Uterus (tissue), 4 donors: Measurements from ENCODE around the gene ADRA2B. TPM values are rescaled to one million over a fixed set of nuclear protein-coding genes. Genes with fewer than 3 reads are reported as not detected.

Experiments used
- DNase-seq, 2 donors: peaks; one replicate each; pipeline ENCODE4 v3.0.0-alpha.2; 2019 to 2020
- H3K27ac ChIP-seq, 2 donors: fragments of 200-600 bp; sonication (generic); 1 replicate in 1 of 2; 2 replicates in 1 of 2; pipeline ENCODE4 v1.5.1; 2016 to 2018
- H3K27me3 ChIP-seq, 2 donors: fragments of 200-600 bp; sonication (generic); one replicate each; pipeline ENCODE4 v1.5.1; 2018 to 2019; ENCODE audit warnings: control low read depth in 1 of 2
- H3K36me3 ChIP-seq, 2 donors: fragments of 200-600 bp; sonication (generic); one replicate each; pipeline ENCODE4 v1.5.1; 2019; ENCODE audit warnings: control low read depth in 1 of 2
- H3K4me1 ChIP-seq, 2 donors: fragments of 200-600 bp; sonication (generic); one replicate each; pipeline ENCODE4 v1.5.1; 2018 to 2019; ENCODE audit warnings: control low read depth in 1 of 2
- H3K4me3 ChIP-seq, 2 donors: fragments of 200-600 bp; sonication (generic); 1 replicate in 1 of 2; 2 replicates in 1 of 2; pipeline ENCODE4 v1.5.1; 2018 to 2019; ENCODE audit warnings: mild to moderate bottlenecking in 1 of 2
- H3K9me3 ChIP-seq, 2 donors: fragments of 200-600 bp; sonication (generic); one replicate each; pipeline ENCODE4 v1.5.1; 2019; ENCODE audit warnings: control low read depth in 1 of 2
- POLR2A ChIP-seq, 2 donors: fragments of 450-650 bp; IDR thresholded peaks; one replicate each; pipeline ENCODE4 v1.6.1; 2016; ENCODE audit warnings: antibody characterized with exemption in 2 of 2, mild to moderate bottlenecking in 1 of 2, moderate library complexity in 1 of 2
- intact Hi-C: fragments of 100-400 bp; cut with DNase I; formaldehyde crosslinking; loops from one replicate; pipeline ENCODE4 v1.15.1; 2023; ENCODE audit warnings: low total_unique reads
- total RNA-seq, 4 donors: library from RNA; depleted of rRNA in 3 of 4; stranded (reverse); fragments of >200 nt in 3 of 4; gene quantifications; one replicate each; pipeline versions ENCODE4 v1.1.0 to v1.2.4, GENCODE V29; 2014 to 2023
- TF ChIP-seq, protein P1 (sequence below), 4 experiments: fragments of 200-600 bp in 2 of 4; fragments of 450-650 bp in 2 of 4; sonication (generic) in 2 of 4; IDR thresholded peaks; one replicate each; pipeline ENCODE4 v1.5.1; 2016 to 2019; ENCODE audit warnings: antibody characterized with exemption in 4 of 4, mild to moderate bottlenecking in 2 of 4, moderate library complexity in 1 of 4
- donor health status: DM: yes; HTN: yes; CAD: no.

The ADRA2B gene
- total RNA-seq, 4 donors from 2014 or later: 0.51 to 5.4 (median 2.6) TPM; not detected in 1

DNA sequence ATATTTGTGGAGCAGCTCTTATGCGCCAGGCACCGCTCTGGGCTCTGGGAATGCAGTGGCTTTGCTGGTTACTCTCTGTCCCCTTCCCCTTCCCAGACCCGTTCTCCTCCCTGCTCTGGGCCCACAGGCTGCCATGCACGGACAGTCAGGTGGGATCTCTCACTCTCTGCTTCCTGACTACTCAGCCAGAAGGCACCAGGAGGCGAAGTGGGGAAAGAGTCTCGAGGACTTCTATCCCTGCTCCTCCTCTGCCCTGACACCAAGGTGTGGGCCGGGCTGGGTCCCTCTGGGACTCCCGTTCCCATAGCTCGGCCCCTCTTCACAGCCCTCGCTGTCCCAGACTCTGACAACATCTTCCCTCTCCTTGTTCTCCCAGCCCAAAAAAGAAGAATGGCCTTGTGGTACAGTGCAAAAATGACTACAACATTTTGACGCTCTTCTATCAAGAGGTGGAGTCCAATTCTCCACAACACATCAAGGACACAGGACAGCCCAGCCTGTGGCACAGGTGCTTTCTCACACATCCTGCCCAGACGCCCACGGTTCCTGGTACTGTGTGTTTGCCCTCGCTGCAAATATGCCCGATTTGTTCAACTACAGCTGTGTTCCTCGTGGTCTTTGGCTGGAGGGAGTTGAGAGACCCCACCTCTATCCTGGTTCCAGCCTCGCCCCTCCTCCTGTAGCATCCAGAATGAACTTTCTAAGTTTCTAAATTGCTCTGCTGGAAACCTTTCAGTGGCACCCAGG, 42.9 kb upstream of the ADRA2B start:
- no peaks in the 10 kb centered on the region for H3K4me1 ChIP-seq
- DNase-seq: no peak
- no peak overlapping the region for H3K27ac ChIP-seq
- no peak overlapping the region for H3K4me3 ChIP-seq
- no peaks in the 10 kb centered on the region for H3K9me3 ChIP-seq
- H3K27me3 ChIP-seq: no peaks in the 10 kb centered on the region
- H3K36me3 ChIP-seq: no peaks in the 10 kb centered on the region
- TF ChIP-seq POLR2A (IDR thresholded peaks at IDR 0.05): no peak
- TF ChIP-seq, protein P1, sequence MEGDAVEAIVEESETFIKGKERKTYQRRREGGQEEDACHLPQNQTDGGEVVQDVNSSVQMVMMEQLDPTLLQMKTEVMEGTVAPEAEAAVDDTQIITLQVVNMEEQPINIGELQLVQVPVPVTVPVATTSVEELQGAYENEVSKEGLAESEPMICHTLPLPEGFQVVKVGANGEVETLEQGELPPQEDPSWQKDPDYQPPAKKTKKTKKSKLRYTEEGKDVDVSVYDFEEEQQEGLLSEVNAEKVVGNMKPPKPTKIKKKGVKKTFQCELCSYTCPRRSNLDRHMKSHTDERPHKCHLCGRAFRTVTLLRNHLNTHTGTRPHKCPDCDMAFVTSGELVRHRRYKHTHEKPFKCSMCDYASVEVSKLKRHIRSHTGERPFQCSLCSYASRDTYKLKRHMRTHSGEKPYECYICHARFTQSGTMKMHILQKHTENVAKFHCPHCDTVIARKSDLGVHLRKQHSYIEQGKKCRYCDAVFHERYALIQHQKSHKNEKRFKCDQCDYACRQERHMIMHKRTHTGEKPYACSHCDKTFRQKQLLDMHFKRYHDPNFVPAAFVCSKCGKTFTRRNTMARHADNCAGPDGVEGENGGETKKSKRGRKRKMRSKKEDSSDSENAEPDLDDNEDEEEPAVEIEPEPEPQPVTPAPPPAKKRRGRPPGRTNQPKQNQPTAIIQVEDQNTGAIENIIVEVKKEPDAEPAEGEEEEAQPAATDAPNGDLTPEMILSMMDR (IDR thresholded peaks at IDR 0.05): no peak
- intact Hi-C loops: no loop called here

DNA sequence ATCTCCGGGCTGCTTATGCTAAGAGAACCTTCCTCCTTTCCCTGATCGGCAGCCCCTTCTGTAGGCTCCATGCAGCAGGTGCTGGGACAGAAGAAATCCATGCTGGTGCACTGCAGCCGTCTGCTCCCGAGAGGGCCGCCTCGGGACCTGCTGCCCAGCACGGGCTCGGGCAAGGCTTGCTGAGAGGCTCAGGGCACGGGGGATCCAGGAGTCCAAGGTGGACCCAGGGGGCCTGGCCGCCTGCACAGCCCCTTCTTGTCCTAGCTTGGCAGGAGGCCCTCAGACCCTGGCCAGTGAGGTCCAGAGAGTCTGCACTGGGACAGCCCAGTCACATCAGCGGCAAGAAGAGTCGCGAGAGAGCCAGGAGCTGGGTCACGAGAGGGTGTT, 42.2 kb upstream of the ADRA2B start:
- TF ChIP-seq, protein P1 (IDR thresholded peaks at IDR 0.05): no peak
- TF ChIP-seq POLR2A (IDR thresholded peaks at IDR 0.05): no peak
- Histone ChIP-seq H3K27me3 (no peaks in the 10 kb centered on the region), H3K9me3 (no peaks in the 10 kb centered on the region), H3K4me1 (no peaks in the 10 kb centered on the region), H3K27ac (no peak overlapping the region), H3K36me3 (no peaks in the 10 kb centered on the region), H3K4me3 (no peak overlapping the region)
- intact Hi-C loops: no loop called here
- DNase-seq: no peak

DNA sequence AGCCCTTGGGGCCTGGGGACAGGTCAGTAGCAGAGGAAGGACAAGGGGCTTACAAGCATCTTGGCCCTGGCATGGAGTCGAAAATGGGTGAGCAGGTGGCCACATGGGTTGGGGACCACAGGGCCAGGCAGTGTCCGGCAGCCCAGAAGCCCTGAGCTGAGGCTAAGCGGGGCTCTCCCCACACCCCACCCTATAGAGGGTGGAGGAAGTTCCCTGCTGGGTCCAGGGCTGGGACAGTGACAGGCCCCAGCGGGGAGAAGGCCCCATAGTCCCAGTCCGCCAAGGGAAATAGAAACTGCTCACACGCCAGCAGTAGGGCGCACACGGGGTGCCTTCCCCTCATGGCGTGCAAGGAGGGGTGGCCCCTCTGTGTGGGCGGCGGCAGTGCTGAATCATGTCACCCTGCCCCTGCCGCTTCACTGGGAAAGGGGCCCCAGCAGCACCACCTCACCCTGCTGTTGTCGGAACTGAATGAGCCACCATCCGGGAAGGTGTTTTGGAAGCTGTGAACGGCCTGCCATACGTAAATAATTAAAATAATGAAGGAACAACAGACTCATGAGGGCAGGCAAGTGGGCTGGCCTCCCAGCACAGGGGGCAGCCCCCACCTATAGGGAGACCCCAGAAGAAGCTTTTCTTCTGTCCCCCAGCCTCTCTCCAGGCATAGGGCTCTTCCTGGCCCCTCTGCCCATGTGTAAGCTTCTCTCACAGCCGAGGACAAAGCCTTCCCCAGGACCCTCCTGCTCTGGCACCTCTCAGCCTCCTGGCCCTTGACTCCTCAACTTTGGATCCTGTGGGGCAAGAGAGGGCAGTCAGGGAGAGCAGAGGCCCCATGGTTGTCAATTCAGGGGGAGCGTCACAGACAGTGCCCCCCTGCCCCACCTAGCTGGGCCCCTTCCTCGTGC, 41.5 kb upstream of the ADRA2B start:
- Histone ChIP-seq H3K4me3 (no peak overlapping the region), H3K27me3 (no peaks in the 10 kb centered on the region), H3K36me3 (no peaks in the 10 kb centered on the region), H3K9me3 (no peaks in the 10 kb centered on the region), H3K27ac (no peak overlapping the region), H3K4me1 (no peaks in the 10 kb centered on the region)
- DNase-seq: no peak
- TF ChIP-seq, protein P1 (IDR thresholded peaks at IDR 0.05): no peak
- TF ChIP-seq POLR2A (IDR thresholded peaks at IDR 0.05): no peak
- intact Hi-C loops: no loop called here

DNA sequence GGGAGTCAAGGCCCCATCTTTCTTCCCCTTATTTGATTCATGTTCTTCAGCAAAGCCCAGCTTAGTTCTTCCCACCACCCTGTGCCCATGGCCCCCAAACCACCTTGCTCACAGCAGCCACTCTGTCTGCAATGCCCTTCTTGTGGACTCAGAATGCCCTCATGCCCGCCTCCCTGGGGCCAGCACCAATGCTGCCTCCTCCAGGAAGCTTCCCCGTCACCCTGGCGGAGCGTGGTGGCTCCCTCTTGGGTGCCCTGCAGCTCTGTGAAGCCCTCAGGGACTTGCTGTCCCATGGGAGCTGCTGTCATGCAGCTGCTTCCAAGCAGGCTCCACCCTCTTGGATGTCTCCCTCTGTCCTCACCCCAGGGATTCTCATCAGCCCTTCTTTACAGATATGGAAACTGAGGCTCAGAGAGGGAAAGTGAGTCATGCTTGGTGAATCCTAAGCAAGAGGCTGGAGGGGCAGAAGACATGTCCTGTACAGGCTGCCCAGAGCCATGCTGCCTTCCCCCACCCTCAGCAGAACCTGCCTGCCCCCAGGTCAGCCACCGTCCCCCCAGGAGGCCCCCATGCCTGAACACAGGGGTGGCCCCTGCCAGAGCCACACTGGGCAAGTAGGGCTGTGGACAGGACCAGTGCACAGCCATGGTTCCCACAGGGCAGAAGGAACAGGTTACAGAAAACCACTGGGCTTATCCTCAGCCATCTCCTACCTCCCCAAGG, 40.7 kb upstream of the ADRA2B start:
- Histone ChIP-seq H3K36me3 (no peaks in the 10 kb centered on the region), H3K9me3 (no peaks in the 10 kb centered on the region), H3K4me1 (no peaks in the 10 kb centered on the region), H3K4me3 (no peak overlapping the region), H3K27ac (no peak overlapping the region), H3K27me3 (no peaks in the 10 kb centered on the region)
- TF ChIP-seq, protein P1 (IDR thresholded peaks at IDR 0.05): no peak
- TF ChIP-seq POLR2A (IDR thresholded peaks at IDR 0.05): no peak
- intact Hi-C loops: no loop called here
- DNase-seq: peak in 1 of 2 donors; percentile 6
